HG02623 (cell line): ENCODE results near the gene IP6K3.

Experiments used
- ATAC-seq: cut with Tn5 transposase; IDR thresholded peaks from one replicate; pipeline ENCODE4 v1.9.1; 2021; ENCODE audit warnings: moderate library complexity; ENCODE audit not compliant: unreplicated experiment

IP6K3 gene

DNA sequence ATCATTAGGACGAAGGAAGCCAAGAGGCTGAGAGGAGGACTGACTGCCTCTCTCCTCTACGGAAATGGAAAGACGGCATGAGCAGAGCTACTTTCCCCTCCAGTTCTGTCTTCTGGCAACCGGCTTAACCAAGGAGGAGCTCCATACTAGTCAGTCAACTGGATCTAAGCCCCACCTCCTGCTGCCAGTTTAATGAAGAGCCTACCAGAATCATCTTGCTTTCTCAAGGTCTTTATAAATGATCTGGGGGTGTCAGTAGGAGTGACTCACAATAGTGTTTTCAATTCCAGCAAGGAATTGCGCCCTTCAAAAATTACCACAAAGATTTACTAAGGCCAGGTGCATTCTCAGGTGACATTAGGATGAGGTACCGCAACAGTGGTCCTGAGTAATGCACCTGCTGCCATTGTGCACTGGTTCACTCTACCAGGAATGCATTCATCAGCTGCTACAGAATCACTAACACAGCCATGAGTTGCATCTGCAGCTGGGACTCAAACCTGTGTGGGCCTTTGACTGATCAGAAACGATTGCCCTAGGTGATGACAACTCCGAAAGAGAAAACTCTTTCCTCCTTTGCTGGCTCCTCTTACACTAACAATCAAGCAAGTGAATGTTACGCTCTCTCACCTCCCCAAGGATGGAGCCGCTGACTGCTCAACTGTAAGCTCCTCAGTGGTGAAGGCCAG, 38.0 kb downstream of the IP6K3 start:
- ATAC-seq, result no peak

GRCh38 chr6:33707771-33708170, 38.9 kb downstream of the IP6K3 start:
- ATAC-seq, result no peak

DNA sequence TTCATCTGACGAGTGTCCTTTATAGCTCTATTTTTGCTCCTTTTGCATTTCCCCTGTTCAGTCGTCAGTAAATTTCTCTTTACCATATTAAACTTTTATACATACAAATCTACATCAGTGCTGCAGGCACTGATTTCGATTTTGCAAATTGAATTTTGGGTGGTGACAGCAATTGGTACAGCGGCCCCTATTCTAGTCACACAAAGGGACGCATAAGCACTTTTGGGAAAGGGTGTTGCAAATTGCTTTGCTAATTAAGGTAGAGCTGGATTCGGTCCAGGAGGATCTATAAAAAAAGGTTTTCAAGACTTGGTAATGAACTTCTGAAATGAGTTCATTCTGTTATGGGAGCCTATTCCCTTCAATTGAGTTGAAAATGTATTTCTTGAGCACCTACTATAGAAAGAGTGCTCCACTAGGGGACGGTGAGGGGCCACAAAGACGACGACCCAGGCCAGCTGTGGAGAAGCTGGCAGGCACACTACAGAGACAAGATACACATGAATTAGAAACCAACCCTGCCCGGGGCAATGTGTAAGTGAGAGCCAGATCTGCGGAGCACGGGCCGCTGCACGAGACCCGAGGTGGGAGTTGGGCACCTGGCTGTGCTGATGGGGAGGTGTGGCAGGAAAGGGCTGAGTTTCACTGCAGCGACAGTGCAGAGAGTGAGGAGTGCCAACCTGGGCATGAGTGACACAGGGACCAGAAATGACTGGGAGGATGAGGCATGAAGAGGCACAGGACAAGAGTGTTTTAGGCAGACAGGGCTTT, 40.6 kb downstream of the IP6K3 start:
- no peak for ATAC-seq

DNA sequence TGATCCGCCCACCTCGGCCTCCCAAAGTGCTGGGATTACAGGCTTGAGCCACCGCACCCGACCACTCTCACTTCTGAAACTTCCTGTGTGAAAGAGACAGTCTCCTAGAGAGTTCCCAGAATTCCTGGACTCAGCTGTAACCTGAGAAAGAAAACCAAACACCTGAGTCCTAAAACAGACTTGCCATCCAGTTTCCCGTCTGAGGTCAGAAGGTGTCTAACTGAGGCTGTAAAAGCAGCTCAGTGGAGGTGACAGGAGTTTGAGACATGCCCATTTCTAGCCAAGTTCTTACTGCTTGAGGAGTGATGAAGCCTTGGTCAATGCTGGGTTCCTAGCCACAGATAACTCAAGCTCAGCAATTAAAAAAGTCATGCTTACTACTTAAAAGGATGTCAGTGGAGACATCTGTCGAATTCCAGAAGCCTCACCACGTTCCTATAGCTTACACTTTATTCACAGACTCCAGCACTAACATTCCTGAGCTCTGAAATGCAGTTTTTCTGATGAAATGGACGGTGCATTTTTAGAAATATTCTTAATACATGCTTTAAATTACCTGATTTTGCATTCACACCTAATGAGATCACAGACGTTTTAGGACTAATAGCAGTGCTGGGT, 41.3 kb downstream of the IP6K3 start:
- no peak for ATAC-seq

DNA sequence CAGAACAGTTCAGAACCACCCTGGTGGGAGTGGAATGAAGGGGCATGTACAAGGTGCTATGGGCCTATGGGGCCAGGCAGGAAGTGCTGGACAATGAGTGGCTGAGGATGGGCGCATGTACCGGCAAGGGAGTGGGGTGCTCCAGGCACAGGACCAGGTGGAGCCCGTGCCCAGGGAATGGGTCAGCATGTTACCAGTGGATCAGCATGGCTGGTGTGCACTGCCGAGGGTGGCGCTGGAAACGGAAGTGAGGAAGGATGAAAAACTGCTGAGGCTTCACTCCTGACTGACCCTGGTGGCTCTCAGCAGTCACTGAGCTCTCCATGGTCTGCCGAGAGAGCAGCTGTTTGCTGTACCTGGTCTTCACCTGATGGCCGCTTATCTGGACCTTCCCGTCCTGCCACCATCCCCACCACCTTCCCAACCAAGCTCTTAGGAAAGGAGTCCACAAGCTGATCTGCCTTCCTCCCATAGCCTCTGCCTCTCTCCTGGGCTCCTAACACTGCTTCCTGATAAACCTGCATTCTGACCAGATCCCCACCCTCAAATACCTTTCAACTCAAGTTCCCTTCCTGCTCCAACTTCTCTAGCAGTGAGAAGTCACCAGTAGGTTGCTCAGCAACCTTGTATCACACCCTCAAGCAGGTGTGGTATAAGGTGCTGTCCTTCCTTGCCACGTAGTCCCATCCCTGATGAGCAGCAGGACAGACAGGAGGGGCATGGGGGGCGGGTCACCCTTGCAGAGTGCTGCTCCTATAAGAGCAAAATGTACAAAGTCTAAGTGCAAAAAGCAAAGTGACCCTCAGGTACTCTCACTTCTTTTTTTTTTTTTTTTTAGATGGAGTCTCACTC, 42.3 kb downstream of the IP6K3 start:
- no peak for ATAC-seq

GRCh38 chr6:33702345-33702977, 44.2 kb downstream of the IP6K3 start:
- ATAC-seq, result no peak

DNA sequence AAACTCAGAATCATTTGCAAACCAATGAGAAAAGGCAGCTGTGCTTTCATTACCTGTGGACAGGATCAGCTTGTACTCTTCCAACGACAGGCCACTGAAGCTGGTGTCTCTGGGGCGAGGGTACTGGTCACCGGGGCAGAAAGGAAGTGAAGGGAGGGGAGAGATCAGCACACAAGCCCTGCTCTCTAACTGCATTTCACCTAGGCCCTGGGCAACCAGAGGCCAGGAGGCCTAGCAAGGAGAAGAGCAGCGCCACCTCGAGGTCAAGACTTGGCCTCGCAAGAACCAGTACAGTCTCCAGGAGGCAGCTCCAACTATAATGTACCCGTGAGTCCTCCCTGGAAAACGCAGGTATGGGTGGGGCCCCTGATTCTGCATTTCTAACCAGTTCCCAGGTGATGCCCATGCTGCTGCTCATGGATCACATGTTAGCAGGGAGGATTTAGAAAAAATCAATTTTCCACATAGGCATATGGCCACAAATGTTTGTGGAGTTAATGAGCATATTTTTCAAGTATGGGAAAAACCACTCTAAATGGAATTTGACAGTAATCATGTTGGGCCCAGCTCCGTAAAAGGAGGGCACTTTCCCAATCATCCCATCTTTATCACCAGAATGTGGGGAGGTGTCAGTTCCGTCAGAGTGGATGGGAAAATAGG, 46.2 kb downstream of the IP6K3 start:
- no peak for ATAC-seq

DNA sequence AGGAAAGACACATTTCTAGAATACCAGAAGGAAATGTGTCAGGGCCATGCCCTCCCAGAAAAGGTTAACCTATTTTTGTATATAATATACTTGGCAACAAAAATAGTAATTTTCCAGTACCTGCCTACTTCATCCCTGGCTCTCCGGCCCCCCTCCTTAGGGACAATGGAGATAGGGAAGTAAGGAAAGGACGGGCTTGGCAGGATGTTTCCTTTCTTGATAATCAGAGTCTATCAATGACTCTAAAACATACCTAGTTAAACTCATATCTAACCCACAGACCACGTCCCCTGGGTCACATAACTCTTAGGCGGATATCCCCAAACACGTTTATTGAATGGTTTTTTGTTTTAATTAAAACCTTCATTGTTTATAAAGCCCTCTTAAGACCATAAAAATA, 47.0 kb downstream of the IP6K3 start:
- no peak for ATAC-seq

GRCh38 chr6:33699131-33699530, 47.6 kb downstream of the IP6K3 start:
- no peak for ATAC-seq

DNA sequence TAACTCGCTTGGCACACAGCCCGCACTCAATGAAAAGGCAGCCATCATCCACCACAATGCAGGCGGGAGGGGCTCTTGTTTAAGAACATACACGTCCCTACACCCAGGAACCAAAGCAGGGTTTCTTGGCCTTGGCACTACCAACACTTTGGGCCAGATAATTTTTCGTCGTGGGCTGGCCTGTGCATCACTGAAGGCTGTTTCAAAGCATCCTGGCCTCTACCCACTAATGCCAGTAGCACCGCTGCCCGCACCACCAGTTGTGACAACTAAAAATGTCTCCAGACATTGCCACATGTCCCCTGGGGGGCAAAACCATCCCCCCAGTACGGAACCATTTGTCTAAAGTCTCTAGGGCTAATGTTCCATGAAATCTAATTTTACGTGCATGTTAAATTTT, 48.2 kb downstream of the IP6K3 start:
- ATAC-seq, result no peak

DNA sequence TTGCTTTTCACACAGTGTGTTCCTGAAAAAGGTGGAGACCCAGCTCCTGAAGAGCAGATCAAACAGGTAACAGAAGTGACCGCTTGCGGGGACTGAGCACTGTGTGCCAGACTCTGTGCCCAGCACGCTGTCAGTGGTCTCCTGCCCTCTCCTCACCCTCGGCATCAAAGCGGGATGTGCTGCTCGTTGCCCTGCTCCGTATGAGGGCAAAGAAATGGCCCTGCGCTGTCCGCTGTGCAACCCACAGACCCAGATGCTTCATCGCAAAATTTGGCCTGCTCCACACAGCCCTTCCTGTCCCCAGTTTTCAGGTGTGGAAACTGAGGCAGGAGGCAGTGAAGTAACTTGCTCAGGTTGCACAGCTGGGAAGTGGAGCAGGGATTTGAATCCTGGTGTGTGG, 48.9 kb downstream of the IP6K3 start:
- no peak for ATAC-seq

- ATAC-seq, result no peak
These were observed 49.9 kb downstream of the IP6K3 start for GRCh38 chr6:33696548-33697518.

GRCh38 chr6:33696076-33696475, 50.6 kb downstream of the IP6K3 start:
- no peak for ATAC-seq

DNA sequence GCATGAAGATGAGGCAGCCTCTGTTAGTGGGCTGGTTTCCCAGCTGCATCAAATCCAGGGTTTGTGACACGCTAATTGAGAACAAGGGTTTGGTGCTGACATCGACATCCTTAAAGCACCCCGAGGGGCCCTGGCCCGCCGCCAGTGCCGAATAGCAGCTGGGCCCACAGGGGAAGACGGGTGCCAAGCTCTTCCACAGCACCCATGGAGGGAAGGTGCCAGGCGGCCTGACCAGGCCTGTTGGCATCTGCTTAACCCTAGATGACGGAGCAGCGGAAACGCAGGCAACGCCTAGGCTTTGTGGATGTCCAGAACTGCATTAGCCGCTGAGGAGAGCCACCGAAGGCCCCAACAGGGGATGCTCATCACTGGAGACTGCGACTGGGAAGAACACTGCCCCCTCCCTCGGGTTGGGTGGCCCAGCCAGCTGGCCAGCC, 51.2 kb downstream of the IP6K3 start:
- ATAC-seq, result no peak

GRCh38 chr6:33694977-33695376, 51.7 kb downstream of the IP6K3 start:
- ATAC-seq, result no peak

GRCh38 chr6:33694401-33694931, 52.2 kb downstream of the IP6K3 start:
- ATAC-seq, result no peak

GRCh38 chr6:33693186-33694105, 53.3 kb downstream of the IP6K3 start:
- no peak for ATAC-seq

DNA sequence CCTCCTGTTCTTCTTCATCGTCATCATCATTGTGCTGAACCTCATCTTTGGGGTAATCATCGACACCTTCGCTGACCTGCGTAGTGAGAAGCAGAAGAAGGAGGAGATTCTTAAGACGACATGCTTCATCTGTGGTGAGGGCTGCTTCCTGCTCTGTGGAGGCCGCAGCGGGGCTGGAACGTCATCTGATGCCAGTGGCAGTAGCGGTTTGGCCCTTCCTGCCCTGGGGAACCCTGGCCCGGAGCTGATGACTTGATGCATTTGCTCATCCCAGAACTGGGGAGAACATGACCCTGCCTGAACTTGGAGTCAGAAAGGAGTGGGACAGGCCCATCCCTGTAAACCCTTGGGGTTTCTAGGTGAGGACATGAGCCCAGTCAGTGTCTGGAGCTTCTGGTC, 53.9 kb downstream of the IP6K3 start:
- no peak for ATAC-seq
